Ishikawa (cell line): Measurements from ENCODE around the gene DCANP1.

ENCODE experiments used
- CEBPB ChIP-seq: IDR thresholded peaks from 2 replicates; pipeline ENCODE4 v1.6.1; 2012
- CREB1 ChIP-seq: IDR thresholded peaks from 2 replicates; pipeline ENCODE4 v1.6.1; 2012; ENCODE audit warnings: low read depth
- EGR1 ChIP-seq: IDR thresholded peaks from 2 replicates; pipeline ENCODE4 v1.6.1; 2012
- EP300 ChIP-seq: IDR thresholded peaks from 2 replicates; pipeline ENCODE4 v1.6.1; 2012; ENCODE audit warnings: borderline replicate concordance
- FOXM1 ChIP-seq: IDR thresholded peaks from 2 replicates; pipeline ENCODE4 v1.6.1; 2012; ENCODE audit warnings: low read depth, borderline replicate concordance
- NFIC ChIP-seq: IDR thresholded peaks from 2 replicates; pipeline ENCODE4 v1.6.1; 2012
- RAD21 ChIP-seq: IDR thresholded peaks from 2 replicates; pipeline ENCODE4 v1.6.1; 2012; ENCODE audit warnings: low read depth
- TAF1 ChIP-seq: IDR thresholded peaks from 2 replicates; pipeline ENCODE4 v1.6.1; 2012; ENCODE audit warnings: low read depth, mild to moderate bottlenecking
- TCF12 ChIP-seq: IDR thresholded peaks from 2 replicates; pipeline ENCODE4 v1.6.1; 2012; ENCODE audit warnings: low read depth
- TEAD4 ChIP-seq: IDR thresholded peaks from 2 replicates; pipeline ENCODE4 v1.6.1; 2012
- USF1 ChIP-seq: IDR thresholded peaks from 2 replicates; pipeline ENCODE4 v1.6.1; 2012
- YY1 ChIP-seq: IDR thresholded peaks from 2 replicates; pipeline ENCODE4 v1.6.1; 2012; ENCODE audit warnings: low read depth
- ZBTB7A ChIP-seq: IDR thresholded peaks from 2 replicates; pipeline ENCODE4 v1.6.1; 2012; ENCODE audit warnings: low read depth
- TF ChIP-seq, protein P1 (sequence below): IDR thresholded peaks from 2 replicates; pipeline ENCODE4 v1.6.1; 2012; ENCODE audit warnings: low read depth, mild to moderate bottlenecking
- TF ChIP-seq, protein P2 (sequence below): IDR thresholded peaks from 2 replicates; pipeline ENCODE4 v1.6.1; 2012

DCANP1 gene, protein sequence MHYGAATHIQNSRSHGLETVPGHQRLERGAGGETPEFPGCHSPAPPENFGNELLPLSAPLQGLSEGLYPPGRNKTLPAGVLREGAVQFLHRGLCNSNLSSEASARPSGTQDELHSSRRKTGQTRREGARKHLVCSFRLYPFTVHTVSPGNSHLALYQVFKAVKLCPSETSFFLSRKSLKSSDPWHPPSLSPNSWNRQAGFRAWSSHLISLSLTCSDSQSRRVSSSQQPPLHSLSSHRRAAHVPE

DNA sequence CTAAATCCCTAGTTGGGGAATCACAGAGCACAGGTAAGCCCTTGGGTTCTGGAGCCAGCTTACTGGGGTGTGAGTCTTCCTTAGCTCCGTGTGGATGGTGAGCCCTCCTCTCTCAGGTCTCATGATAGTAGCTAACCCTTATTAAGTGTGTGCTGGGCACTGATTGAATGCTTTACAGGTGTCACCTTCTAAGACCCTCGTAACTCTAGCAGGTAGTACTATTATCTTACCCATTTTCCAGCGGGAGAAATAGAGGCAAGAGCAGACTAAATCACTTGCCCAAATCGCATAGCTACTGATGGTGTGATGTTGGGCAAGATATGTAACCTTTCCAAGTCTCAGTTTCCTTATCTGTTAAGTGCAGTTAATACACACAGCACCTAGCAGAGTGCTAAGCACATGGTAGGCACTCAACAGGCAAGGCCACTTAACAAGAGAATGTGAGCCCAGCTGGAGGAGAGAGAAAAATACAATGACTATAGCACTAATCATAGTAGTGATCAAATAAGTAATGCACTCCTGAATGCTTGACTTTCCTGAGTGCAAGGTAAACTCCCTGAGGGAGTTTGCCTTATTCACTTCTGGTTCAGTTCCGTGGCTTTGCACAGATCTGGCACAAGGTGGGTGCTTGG lies at the start of gene DCANP1:
TSS of gene DCANP1 (minus strand) at position 51 of the 632 bp plus-strand sequence. CDS start 240 bp downstream, outside the sequence.
- no peak for TF ChIP-seq ZBTB7A
- TF ChIP-seq RAD21 = no peak
- TF ChIP-seq EP300 = no peak
- no peak for TF ChIP-seq NFIC
- TF ChIP-seq FOXM1 = no peak
- no peak for TF ChIP-seq YY1
- TF ChIP-seq, protein P1, sequence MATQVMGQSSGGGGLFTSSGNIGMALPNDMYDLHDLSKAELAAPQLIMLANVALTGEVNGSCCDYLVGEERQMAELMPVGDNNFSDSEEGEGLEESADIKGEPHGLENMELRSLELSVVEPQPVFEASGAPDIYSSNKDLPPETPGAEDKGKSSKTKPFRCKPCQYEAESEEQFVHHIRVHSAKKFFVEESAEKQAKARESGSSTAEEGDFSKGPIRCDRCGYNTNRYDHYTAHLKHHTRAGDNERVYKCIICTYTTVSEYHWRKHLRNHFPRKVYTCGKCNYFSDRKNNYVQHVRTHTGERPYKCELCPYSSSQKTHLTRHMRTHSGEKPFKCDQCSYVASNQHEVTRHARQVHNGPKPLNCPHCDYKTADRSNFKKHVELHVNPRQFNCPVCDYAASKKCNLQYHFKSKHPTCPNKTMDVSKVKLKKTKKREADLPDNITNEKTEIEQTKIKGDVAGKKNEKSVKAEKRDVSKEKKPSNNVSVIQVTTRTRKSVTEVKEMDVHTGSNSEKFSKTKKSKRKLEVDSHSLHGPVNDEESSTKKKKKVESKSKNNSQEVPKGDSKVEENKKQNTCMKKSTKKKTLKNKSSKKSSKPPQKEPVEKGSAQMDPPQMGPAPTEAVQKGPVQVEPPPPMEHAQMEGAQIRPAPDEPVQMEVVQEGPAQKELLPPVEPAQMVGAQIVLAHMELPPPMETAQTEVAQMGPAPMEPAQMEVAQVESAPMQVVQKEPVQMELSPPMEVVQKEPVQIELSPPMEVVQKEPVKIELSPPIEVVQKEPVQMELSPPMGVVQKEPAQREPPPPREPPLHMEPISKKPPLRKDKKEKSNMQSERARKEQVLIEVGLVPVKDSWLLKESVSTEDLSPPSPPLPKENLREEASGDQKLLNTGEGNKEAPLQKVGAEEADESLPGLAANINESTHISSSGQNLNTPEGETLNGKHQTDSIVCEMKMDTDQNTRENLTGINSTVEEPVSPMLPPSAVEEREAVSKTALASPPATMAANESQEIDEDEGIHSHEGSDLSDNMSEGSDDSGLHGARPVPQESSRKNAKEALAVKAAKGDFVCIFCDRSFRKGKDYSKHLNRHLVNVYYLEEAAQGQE = no peak

DNA sequence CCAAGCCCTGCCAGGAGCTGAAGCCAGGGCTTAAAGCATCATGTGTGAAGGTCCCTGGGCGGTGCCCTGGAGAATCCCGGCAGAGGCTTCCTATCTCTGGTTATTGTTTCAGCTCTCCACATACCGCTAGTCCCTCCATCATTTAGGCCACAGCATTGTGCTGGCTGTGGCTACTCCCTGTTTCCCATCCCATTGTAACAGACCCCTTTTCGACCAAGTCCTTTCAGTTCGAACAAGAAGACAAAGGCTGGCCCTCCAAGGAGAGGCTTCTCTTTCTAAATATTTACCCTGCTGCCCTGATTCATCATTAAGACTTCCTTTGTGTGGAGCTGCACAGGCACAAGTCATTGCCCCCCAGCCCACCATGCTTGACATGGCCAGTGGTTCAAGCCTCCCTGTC lies 47.0 kb upstream of the DCANP1 start:
- TF ChIP-seq EP300 (no peak), RAD21 (no peak), EGR1 (no peak), TCF12 (no peak), FOXM1 (no peak), YY1 (no peak), USF1 (no peak), TEAD4 (no peak), NFIC (no peak), TAF1 (no peak), CEBPB (no peak), ZBTB7A (no peak), CREB1 (no peak)
- TF ChIP-seq, protein P2, sequence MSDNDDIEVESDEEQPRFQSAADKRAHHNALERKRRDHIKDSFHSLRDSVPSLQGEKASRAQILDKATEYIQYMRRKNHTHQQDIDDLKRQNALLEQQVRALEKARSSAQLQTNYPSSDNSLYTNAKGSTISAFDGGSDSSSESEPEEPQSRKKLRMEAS = no peak
- TF ChIP-seq, protein P1 = no peak

GRCh38 chr5:135493406-135494180 lies 46.4 kb upstream of the DCANP1 start:
- TF ChIP-seq TEAD4 = no peak
- TF ChIP-seq, protein P1 = no peak
- TF ChIP-seq EGR1 = no peak
- TF ChIP-seq YY1 = no peak
- no peak for TF ChIP-seq EP300
- TF ChIP-seq NFIC = no peak
- TF ChIP-seq TAF1 = no peak
- no peak for TF ChIP-seq CEBPB
- no peak for TF ChIP-seq USF1
- no peak for TF ChIP-seq CREB1
- no peak for TF ChIP-seq ZBTB7A

GRCh38 chr5:135492319-135492626 lies 45.1 kb upstream of the DCANP1 start:
- TF ChIP-seq TCF12 (no peak), RAD21 (no peak), USF1 (no peak), TEAD4 (no peak), YY1 (no peak), CREB1 (no peak), EGR1 (no peak), TAF1 (no peak), EP300 (no peak), FOXM1 (no peak), ZBTB7A (no peak), NFIC (no peak), CEBPB (no peak)
- TF ChIP-seq, protein P2 = no peak
- TF ChIP-seq, protein P1 = no peak
